RCC 7860 (cell line): ENCODE measurements around the gene SREK1IP1.

ENCODE experiments used
- DNase-seq: peaks from one replicate; pipeline ENCODE4 v3.0.0-alpha.2; 2015; ENCODE audit warnings: low spot score
- FAIRE-seq: peaks from 2 replicates; lab custom pipeline; 2012; peaks lifted over from hg19 to GRCh38; lab: Jason Lieb, UNC

The SREK1IP1 gene

GRCh38 chr5:64688391-64688790 lies 80.1 kb downstream of the SREK1IP1 start:
- FAIRE-seq (no peak), DNase-seq (no peak)

DNA sequence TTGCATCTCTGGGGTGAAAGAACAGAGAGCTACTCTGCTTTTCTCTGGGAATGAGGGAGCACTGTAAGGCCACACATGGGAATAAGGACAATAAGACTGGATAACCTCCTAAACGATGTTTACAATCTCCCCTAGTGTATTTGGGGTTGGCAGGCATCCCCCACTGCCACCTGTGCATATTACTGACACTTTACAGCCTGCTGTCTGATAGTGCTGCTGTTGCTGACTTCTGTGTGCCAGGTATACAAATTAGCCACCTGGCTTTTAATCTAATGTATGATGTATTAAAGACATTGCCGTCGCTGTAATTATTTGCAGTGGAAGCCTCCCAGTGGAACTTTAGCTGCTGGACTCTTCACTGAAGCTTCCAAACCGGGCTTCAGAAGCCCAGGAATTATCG lies 82.6 kb downstream of the SREK1IP1 start:
- no peak for FAIRE-seq

GRCh38 chr5:64682608-64683007 lies 85.9 kb downstream of the SREK1IP1 start:
- FAIRE-seq: no peak

More for the DNA sequence above, 82.6 kb downstream of the SREK1IP1 start:
- no peak for DNase-seq

GRCh38 chr5:64680289-64680688 lies 88.2 kb downstream of the SREK1IP1 start:
- FAIRE-seq: no peak
- DNase-seq: no peak

More at GRCh38 chr5:64682608-64683007, 85.9 kb downstream of the SREK1IP1 start:
- DNase-seq: no peak

GRCh38 chr5:64678374-64678773 lies 90.1 kb downstream of the SREK1IP1 start:
- no peak for FAIRE-seq

DNA sequence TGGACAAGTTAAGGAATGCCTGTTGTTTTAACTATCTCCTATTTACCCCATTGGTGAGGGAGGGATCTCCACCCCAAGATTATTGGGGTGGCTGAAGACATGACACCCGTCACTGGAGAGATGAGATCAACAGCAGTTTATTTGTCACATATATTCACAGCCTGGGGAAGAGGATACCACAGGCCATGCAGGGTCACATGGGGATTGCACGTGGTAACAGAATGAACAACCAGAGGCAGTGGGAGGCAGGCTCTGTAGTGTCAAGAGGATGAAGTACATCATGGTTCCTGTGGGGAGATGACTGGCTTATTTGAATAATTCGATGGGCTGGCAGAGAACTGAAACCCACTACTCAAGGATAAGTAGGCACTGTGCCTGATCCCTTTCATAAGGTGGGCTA lies 96.8 kb downstream of the SREK1IP1 start:
- DNase-seq (no peak), FAIRE-seq (no peak)

More at GRCh38 chr5:64678374-64678773, 90.1 kb downstream of the SREK1IP1 start:
- no peak for DNase-seq

GRCh38 chr5:64670277-64670676 lies 98.2 kb downstream of the SREK1IP1 start:
- no peak for FAIRE-seq
- no peak for DNase-seq
